Activated T-cell treated with anti-CD3 and anti-CD28 coated beads for 4 hours (primary cell): Measurements from ENCODE around the gene TRAF2.
A peak's percentile ranks its signal among the peaks of the same experiment; 100 is the strongest.
"Not testable (repeated sequence)": the region's sequence is repeated elsewhere in the genome, so short reads cannot be mapped to it uniquely, and the experiment has no call there.

Source experiments
- DNase-seq: peaks from one replicate; pipeline ENCODE4 v3.0.0-alpha.2; 2020

The TRAF2 gene

DNA sequence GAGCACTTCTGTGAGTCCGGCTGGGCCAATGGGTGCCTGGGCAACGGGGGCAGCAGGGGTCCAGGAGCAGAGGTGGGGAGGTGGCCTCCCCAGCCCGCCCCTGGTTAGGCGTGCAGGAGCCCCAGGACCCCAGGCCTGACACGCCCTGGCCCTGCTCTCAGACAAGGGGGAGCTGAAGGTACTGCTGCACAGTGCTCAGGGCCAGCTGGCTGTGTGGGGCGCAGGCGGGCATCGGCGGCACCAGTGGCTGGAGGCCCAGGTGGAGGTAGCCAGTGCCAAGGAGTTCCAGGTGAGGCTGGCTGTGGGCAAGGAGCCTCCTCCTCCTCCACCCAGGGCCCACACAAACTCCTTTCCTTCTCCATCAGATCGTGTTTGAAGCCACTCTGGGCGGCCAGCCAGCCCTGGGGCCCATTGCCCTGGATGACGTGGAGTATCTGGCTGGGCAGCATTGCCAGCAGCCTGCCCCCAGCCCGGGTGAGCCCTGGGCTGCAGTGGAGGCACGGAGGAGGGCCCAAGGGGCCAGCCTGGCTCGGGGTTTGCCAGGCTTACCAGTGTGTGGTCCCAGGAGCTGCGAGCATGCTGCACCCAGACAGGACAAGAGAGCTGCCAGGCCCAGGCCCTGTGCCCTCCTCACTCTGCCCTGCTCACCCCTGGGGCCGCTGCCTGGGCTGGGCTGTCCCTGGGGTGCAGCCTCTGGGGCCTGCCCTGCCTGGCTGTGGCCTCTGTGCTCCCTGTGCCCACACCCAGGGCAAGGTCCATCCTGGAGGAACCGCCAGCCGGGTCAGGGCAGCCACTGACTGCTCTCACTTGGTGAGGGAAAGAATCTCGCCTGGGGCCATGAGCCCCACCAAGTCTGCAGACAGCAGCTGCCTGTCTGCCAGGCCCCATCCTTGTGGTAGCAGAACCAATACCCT lies 27.2 kb upstream of the TRAF2 start:
- DNase-seq = no peak

DNA sequence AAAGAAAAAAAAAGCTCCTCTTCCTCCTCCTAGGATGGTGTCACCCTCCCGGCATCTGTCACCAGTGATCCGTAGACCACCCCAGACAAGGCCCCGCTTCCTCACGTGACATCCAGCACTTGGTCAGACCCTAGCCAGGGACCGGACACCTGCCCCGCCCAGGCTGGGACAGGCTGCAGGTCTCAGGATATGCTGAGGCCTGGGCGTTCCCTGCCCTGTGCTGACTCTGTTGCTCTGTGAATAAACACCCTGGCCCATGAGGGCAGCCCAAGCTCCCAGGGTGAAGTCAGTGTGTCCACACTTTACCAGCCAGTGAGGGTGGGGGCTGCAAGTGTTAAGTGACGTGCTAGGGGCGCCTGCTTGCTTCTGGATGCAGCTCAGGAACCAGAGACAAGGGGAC lies 25.8 kb upstream of the TRAF2 start:
- DNase-seq = no peak

DNA sequence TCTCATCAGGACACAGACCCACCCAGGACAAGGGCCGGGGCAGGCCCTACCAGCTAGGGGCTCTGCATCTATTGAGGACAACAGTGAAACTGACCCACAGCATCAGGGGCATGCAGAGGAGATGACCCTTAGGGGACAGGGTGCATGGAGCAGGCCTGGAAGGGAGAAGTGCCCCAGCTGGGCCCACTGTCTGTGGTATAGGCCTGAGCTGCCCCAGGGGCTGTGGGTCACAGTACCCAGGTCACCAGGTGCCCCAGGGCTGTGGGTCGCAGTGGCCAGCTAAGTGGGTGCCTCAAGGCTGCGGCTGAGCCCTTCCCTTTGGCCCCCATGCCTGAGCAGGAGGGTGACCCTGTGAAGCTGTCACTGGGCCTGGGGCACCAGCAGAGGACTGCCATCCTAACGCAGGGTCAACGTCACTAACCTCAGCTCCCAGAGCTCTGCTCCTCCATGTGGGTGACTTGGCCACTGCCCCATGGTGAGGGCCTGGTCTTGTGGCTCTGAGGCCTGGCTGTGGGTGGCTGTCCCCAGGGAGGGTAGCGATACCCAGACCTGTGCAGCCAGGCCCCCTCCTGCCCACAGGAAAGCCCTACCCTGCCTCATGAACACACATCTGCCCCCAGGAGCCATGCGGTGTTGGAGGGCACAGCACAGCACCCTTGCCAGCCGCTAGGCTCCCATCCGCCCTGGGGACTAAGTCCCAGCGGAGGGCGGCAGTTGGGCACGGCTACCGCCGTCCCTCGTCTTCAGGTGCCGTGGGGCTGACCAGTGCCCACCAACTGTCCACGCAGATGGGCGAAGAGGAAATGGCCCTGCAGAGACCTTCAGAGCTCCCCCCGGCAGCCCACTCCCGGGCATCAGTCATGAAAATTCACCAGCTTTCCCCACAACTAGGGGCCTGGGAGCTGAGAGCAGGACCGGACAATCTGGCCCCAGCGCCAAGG lies 25.1 kb upstream of the TRAF2 start:
- DNase-seq = no peak

DNA sequence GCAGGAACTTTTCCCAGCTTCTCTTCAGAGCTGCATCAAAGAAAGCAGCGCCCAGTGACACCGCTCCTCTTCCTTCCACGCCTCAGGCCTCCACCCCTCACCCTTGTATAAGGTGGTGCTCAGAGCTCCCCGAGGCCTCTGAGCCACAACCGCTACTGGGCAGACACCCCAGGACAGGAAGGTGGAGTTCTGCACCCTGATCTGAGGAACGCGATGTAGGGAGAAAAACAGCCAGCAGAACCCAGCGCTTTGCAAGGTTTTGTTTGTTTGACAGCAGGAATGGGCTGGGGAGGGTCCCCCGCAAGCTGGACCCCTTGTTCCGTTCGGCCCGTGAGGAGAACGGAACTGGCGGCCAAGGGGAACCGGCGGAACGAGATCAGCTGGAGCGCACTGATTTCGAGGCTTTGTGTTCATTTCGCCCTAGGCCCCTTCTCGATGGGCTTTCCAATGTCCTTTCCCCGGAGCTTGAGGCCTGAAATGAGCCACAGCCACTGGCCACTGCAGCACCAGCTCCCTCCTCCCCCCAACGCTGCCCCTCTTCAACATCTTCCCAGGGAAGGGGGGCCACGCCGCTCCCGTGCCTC lies 24.4 kb upstream of the TRAF2 start:
- DNase-seq = no peak

DNA sequence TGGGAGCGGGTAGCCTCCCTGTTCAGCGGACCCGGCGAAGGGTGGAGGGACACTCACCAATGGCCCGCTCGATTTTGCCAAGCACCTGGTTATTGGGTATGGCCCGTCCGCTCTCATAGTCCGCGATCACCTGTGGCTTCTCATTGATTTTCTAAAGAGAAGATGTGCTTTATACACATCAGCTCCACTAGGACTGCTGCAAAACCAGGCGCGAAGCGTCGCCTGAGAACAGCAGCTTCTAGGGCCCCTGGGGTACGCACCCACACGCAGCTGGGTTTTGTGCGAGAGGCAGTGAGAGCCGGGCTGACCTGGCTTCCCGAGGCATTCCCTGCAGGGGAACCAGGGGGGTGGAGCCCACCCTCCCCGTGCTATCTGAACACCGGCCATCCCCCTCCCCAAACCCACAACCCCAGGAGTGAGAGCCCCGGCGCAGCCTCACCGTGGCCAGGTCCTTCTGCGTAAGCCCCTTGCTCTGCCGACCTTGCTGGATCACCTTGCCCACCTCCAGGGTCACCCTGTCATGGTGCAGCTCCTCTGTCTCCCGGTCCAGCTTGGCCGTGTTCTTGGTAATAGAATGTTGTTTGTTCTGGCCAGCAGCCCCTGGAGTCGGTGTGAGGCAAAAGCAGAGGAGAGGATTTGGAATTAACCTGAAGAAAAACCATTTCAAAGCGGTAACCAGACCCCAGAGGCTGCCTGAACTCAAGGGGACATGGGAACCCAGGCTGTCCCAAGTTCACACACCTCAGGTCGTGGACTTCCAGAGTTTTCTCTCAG lies 23.3 kb upstream of the TRAF2 start:
- no peak for DNase-seq

DNA sequence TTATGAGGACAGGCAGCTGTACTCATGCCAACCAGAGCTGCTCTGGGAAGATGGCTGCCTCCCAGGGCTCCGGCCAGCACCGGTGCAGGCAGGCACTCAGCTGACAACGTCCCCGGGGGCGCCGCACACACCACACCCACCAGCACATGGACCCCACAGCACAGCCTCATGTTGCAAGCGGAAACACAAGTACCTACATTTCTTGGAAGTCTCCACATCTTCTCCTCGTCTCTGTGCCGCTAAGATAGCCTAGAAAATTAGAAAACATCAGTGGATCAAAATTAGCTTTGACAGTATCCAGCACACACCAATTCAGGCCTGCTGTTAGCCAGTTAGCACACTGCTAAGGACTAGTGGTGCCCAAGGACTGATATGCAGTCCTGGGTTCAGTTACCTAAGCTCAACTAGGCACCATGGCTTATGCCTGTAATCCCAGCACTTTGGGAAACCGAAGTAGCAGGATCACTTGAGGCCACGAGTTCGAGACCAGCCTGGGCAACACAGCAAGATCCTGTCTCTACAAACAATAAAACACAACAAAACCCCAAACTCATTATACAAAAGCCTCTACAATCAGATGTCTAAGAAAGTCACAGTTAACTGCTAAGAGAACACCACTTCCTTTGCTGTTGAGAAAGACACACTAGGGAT lies 22.6 kb upstream of the TRAF2 start:
- DNase-seq = no peak

- no peak for DNase-seq
Measured at GRCh38 chr9:136865041-136865767, 21.1 kb upstream of the TRAF2 start.

- no peak for DNase-seq
Measured at GRCh38 chr9:136865768-136866103, 20.6 kb upstream of the TRAF2 start.

- DNase-seq = not testable (repeated sequence)
Measured at GRCh38 chr9:136866898-136867421, 19.4 kb upstream of the TRAF2 start.

GRCh38 chr9:136867480-136867879 lies 18.8 kb upstream of the TRAF2 start:
- no peak for DNase-seq

GRCh38 chr9:136867917-136868316 lies 18.4 kb upstream of the TRAF2 start:
- DNase-seq = no peak

GRCh38 chr9:136868644-136869043 lies 17.7 kb upstream of the TRAF2 start:
- no peak for DNase-seq

DNA sequence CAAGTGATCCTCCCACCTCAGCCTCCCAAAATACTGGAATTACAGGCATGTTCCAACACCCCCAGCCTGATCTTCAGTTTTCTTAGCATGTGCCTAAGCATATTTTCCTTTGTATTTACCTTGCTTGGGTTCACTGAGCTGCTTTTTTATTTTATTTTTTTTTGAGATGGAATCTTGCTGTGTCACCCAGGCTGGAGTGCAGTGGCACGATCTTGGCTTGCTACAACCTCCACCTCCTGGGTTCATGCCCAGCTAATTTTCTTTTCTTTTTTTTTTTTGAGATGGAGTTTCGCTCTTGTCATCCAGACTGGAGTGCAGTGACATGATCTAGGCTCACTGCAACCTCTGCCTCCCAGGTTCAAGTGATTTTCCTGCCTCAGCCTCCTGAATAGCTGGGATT lies 16.7 kb upstream of the TRAF2 start:
- DNase-seq = not testable (repeated sequence)

DNA sequence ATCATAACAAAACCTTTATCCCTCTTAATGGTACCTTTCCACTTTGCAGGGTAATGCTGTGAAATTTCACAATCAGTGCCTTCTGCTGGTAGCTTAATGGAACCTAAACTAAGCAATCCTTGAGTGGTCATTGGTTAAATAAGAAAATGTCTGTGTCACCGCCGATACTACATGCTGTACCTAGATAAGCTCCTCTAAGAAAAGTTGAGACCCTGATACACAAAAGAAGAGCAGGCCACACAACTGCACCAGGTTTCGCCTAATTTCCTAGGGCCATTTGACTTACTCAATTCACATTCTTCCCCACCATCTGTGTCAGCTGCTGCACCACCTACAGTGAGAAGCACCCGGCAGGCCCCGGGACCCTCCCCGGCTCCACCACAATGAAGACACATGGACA lies 11.2 kb upstream of the TRAF2 start:
- DNase-seq = no peak

DNA sequence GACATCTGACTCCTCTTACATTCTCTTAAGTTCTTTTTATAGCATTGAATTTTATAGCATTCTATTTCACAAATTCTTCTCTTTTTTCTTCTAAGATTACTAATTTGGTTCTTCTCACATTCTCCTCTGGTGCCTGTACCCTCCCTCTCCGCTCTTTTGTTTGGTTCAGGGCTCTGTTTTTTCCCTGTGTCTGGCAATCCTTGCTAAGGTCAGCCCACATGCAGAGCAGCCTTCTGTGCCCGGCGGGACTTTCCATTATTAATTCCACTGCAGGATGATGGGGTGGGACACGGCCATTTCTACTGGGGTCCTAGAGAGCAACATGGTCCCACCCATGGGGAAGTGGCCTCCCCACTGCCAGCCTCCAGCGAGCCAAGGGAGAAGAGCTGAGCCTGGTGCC lies 9.8 kb upstream of the TRAF2 start:
- no peak for DNase-seq

DNA sequence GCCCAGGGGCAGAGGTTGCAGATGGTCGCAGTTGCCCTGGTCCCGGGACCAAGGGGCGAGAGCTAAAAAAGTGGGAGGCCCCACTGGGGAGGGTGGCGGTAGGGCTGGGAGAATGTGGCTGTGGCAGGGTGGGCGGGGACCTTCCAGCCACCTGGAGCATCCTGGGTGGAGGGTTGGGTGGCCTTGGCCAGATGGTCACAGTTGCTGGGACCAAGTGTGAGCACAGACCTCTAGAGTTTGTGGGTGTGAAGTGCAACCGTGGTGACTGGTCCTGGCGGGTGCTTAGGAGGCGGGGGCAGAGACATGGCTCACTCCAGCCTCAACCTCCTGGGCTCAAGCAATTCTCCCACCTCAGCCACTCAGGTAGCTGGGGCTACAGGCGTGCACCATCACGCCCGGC lies 5.7 kb upstream of the TRAF2 start:
- no peak for DNase-seq

- DNase-seq = peak; percentile 19
Measured at GRCh38 chr9:136881691-136882108, 4.6 kb upstream of the TRAF2 start.

DNA sequence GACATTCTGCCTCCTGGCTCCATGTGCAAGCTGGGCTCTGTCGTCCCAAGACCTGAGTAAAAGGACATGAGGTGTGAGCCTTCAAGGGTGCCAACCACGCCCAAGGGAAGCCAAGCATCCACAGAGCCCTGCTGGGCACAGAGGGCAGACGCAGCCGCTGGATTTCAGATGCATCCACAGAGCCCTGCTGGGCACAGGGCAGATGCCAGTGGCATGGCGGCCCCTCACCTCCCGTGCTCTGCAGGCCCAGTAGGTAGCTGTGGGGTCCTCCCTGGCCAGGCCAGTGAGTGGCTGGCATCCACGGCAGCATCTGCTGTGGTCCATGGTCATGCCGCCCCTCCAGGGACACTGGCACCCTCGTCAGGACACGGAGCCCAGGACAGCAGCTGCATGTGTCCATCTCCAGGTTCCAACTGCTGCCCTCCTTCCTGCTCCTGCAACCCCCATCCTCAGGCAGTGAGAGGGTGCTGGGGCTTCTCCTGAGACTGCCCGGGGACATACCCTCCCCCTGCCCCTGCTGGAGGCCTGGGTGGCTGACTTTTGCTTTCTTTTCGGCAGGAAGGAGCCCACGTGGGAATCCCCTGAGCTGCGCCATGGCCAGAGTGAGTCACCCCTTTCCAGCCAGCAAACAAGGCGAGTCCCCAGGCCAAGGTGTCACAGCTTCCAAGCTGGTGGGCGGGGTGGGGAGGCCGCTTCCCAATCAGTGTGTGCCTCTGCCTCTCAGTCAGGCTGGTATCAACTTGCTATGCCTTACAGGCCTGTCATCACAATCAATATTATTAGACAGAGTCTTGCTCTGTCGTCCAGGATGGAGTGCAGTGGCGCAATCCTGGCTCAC lies 4.0 kb upstream of the TRAF2 start:
- DNase-seq = peak; percentile 89

GRCh38 chr9:136882947-136883283 lies 3.4 kb upstream of the TRAF2 start:
- not testable (repeated sequence) for DNase-seq

- not testable (repeated sequence) for DNase-seq
Measured at GRCh38 chr9:136883670-136884069, 2.6 kb upstream of the TRAF2 start.
